Stimulated activated CD8-positive, alpha-beta memory T cell treated with anti-CD3 and anti-CD28 coated beads, Interleukin-7, amount 100 ng/mL, for 4 hours (primary cell): Measurements from ENCODE around the gene ADGRL3.
"Not testable (repeated sequence)": the region's sequence is repeated elsewhere in the genome, so short reads cannot be mapped to it uniquely, and the experiment has no call there.

ENCODE experiments used
- DNase-seq, 2 donors: peaks; one replicate each; pipeline ENCODE4 v3.0.0-alpha.2; 2020; ENCODE audit warnings: low read depth in 2 of 2

Gene ADGRL3

GRCh38 chr4:61638591-61638990 is 438.5 kb downstream of the ADGRL3 start:
- DNase-seq, result no peak

GRCh38 chr4:61646746-61647350 is 446.7 kb downstream of the ADGRL3 start:
- DNase-seq, result not testable (repeated sequence)

DNA sequence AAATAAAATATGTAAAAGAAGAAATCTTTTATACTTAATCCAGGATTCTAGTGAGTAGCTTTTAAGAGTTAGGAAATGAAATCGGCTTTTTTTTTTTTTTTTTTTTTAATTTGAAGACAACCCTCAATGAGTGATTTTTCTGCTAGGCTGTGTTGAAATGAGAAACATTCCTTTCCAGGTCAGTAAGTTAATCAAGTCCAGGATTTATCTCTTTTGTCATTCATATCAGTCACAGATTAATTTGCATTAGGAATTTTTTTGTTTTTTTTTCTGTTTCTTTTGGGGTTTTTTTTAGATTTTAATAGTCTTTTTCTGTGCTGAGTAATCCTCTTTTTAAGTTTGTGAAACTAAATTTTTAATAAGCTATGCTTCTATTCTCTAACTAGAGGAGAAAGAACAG is 448.1 kb downstream of the ADGRL3 start:
- DNase-seq, result no peak

GRCh38 chr4:61657016-61657415 is 456.9 kb downstream of the ADGRL3 start:
- DNase-seq, result no peak

DNA sequence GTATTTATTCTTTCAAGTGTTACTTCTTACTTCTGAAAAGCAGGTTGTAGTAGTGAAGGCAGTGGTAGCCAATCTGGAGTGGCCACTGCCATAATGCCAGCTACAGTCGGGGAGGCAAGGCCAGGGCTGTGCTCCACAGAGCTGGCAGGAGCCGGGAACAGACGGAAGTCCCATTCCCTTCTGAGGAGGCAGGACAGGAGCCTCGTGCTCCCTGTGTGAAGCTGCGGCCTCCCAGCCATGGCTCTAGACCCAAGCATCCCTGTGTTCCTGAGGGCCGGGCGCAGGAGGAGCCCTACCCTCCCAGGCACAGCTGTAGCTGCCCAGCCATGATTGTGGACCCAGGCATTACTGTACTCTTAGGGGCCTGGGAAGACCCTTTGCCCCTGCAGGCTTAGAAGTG is 461.8 kb downstream of the ADGRL3 start:
- no peak for DNase-seq

DNA sequence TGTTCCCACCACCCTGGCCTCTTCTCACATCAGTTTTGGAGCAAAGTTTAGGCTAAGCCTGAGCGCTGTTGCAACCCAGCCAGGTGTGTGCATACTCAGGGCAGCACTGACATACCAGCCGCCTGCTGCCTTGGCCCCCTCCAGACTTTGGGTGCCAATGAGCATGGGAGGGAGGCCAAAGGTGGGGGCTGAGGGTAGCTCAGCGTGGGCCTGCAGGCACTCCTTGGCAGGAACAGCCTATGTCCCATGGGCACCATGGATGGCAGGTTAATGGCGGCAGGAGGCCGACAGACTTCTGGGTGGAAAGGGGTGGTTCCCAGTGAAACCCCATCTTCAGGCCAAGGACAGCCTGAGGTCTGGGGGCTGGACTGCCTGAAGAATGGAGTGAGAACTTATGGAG is 462.2 kb downstream of the ADGRL3 start:
- no peak for DNase-seq

GRCh38 chr4:61663310-61663709 is 463.2 kb downstream of the ADGRL3 start:
- DNase-seq, result no peak

DNA sequence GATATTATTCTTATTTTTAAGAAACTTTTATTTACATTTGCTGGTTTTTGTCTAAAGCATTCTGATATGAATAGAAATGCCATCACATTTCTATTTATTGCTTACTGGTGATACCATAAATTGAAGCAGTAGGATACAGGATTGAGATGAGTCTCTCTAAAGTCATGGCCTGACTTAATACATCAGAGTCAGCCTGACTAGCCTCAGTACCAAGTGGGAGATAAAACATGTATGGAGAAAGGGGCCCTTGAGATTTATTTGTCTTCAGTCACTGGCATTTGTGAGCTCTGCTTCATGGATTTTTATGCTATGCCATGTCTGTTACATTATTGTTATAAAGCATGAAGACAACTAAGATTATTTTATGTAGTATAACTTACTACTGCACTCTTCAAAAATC is 465.5 kb downstream of the ADGRL3 start:
- DNase-seq, result no peak

DNA sequence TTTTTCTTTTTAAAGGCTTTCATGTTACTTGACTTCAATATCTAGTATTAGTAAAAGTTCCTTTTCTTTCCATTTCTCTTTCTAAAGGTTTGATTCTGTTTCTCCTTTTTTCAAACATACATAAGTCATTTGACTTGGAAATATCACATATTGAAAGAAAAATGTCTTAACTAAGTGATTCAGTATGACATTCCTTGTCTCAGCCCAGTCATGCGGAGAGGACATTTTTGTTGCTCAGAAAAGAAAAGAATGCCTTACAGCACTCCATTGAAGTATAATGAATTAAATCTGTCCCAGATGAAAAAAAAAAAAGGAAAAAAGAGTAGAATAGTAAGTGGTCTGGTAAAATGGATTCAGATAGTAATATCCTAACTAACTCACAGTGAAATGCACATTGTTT is 466.1 kb downstream of the ADGRL3 start:
- no peak for DNase-seq

DNA sequence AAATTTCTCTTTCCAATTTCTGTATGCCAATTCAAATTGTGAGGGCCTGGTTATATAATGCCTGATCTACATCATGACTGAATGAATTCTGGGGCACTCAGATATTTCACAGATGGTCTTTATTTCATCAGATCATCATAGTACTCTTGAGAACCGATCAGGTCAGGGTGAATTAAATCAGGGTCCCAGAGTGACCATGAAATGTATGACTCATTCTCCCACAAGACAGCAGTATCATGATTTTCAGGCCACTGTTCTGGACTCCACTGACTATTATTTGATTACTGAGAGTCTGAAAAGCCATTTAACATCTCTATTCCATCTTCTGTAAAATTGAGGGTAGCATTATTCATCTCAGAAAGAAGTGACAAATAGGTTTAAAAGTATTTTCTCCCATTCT is 471.5 kb downstream of the ADGRL3 start:
- no peak for DNase-seq

DNA sequence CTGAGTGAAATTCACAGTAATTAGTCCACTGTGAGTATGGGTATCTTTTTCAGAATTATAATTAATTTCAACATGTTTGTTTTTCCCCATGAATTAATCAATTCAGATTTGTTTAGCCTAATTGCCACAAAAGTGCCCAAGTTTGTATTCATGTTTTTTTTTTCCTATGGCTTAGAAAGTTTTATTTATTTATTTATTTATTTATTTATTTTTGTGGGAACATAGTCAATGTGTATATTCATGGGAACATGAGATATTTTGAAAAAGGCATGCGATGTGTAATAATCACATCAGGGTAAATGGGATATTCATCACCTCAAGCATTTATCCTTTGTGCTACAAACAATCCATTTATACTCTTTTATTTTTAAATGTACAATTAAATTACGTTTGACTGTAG is 475.3 kb downstream of the ADGRL3 start:
- DNase-seq, result no peak

GRCh38 chr4:61678297-61678696 is 478.2 kb downstream of the ADGRL3 start:
- no peak for DNase-seq

DNA sequence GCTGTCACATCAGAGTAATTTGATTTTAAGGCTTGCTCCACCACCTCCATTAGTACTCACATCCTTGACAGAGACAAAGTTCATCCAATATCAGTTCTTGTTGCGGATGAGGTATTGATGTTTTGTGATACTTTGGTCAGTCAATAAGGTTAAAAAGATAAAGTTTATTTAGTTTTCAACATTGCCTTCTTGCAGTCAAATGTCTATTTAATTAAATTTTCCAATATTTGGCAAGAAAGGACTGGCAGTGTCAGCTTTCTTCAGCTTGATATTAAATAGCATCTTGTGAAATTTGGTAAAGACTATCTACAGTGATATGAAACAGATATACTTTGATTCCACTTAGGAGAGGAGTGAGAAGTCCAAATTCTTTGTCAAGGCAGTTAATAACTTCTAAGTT is 493.4 kb downstream of the ADGRL3 start:
- DNase-seq, result no peak

- no peak for DNase-seq
These were observed 514.3 kb downstream of the ADGRL3 start for GRCh38 chr4:61714387-61714911.

- no peak for DNase-seq
These were observed 516.3 kb downstream of the ADGRL3 start for GRCh38 chr4:61716426-61716825.

GRCh38 chr4:61723492-61723891 is 523.4 kb downstream of the ADGRL3 start:
- no peak for DNase-seq

- DNase-seq, result no peak
These were observed 527.2 kb downstream of the ADGRL3 start for GRCh38 chr4:61727286-61727685.

GRCh38 chr4:61734409-61734808 is 534.3 kb downstream of the ADGRL3 start:
- no peak for DNase-seq

GRCh38 chr4:61739887-61740286 is 539.8 kb downstream of the ADGRL3 start:
- no peak for DNase-seq

DNA sequence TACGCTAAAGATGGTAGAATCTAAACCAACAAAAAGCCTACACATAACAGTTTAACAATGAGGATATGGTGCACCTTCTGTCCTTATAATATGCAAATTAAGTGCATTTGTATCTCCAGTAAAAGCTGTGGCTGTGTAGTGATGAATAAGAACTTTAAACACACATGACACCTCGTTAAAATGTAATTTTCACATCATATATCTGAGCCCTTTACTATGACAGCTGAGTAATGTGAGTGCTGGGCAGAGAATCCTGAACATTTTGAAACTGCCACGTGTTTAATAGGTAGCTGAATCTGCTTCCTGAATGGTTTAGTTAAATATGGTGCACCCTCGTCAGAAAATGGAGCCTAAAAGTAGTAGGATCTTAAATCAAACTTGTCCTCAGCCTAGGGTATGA is 540.8 kb downstream of the ADGRL3 start:
- DNase-seq, result no peak

GRCh38 chr4:61741327-61742096 is 541.4 kb downstream of the ADGRL3 start:
- no peak for DNase-seq

- DNase-seq, result no peak
These were observed 550.7 kb downstream of the ADGRL3 start for GRCh38 chr4:61750810-61751209.

- DNase-seq, result no peak
These were observed 552.5 kb downstream of the ADGRL3 start for GRCh38 chr4:61752617-61753016.
